K562 (cell line): ENCODE data around the gene PIK3R2. TPM values are rescaled to one million over a fixed set of nuclear protein-coding genes. Genes with fewer than 3 reads are reported as not detected.

Experiments used
- ESRRB ChIP-seq: fragments of 250-450 bp; sonication (Bioruptor Pico); IDR thresholded peaks from 2 replicates; pipeline ENCODE4 v1.5.0; 2020; ENCODE audit warnings: mild to moderate bottlenecking, moderate library complexity, borderline replicate concordance
- FOXK2 ChIP-seq, 2 experiments: fragments of 450-650 bp; IDR thresholded peaks in 1 of 2; conservative IDR thresholded peaks in 1 of 2; 2 replicates each; pipeline ENCODE4 v1.6.1; 2016; ENCODE audit warnings: low read depth in 2 of 2, mild to moderate bottlenecking in 1 of 2
- HDAC8 ChIP-seq: fragments of 450-650 bp; IDR thresholded peaks from 2 replicates; pipeline ENCODE4 v1.6.1; 2016; ENCODE audit warnings: mild to moderate bottlenecking, missing genetic modification characterization, moderate library complexity, missing compliant biosample characterization
- KLF1 ChIP-seq: fragments of 450-650 bp; IDR thresholded peaks from 2 replicates; pipeline ENCODE4 v1.6.1; 2016; ENCODE audit warnings: missing genetic modification characterization, missing compliant biosample characterization
- NR2C2 ChIP-seq, 2 experiments: fragments of 200-800 bp in 1 of 2; sonication (Bioruptor generic) in 1 of 2; sonication (generic) in 1 of 2; formaldehyde crosslinking in 1 of 2; IDR thresholded peaks; 2 replicates each; pipeline versions ENCODE4 v1.6.1 to v1.8.0; 2016 to 2022; ENCODE audit warnings: mild to moderate bottlenecking in 1 of 2, missing compliant biosample characterization in 1 of 2, missing genetic modification characterization in 1 of 2, missing genetic modification reagents in 1 of 2
- POLR2G ChIP-seq: fragments of 200-400 bp; formaldehyde crosslinking; IDR thresholded peaks from 2 replicates; pipeline ENCODE4 v1.6.1; 2017; ENCODE audit warnings: low read depth, mild to moderate bottlenecking, antibody characterized with exemption, low read length, moderate library complexity
- RFX5 ChIP-seq: IDR thresholded peaks from 2 replicates; pipeline ENCODE4 v1.6.1; 2011; ENCODE audit warnings: low read depth, mild to moderate bottlenecking, improper control_type of control experiment, low read length
- VEZF1 ChIP-seq: fragments of 200-800 bp; sonication (Bioruptor generic); IDR thresholded peaks from 2 replicates; pipeline ENCODE4 v1.6.1; 2017; ENCODE audit warnings: missing genetic modification characterization, missing compliant biosample characterization
- ZBTB5 ChIP-seq: fragments of 450-650 bp; IDR thresholded peaks from 2 replicates; pipeline ENCODE4 v1.6.1; 2017; ENCODE audit warnings: antibody characterized with exemption
- ZEB2 ChIP-seq: fragments of 450-650 bp; IDR thresholded peaks from 2 replicates; pipeline ENCODE4 v1.6.1; 2016
- ZNF133 ChIP-seq: fragments of 250-450 bp; sonication (Bioruptor Pico); IDR thresholded peaks from 2 replicates; pipeline ENCODE4 v1.4.0; 2020; ENCODE audit warnings: mild to moderate bottlenecking
- ZNF408 ChIP-seq: fragments of 250-450 bp; sonication (Bioruptor Pico); IDR thresholded peaks from 2 replicates; pipeline ENCODE4 v1.4.0; 2020; ENCODE audit warnings: low read depth, mild to moderate bottlenecking, moderate library complexity
- polyA plus RNA-seq, 8 experiments: library from polyadenylated mRNA; depleted of rRNA in 4 of 8; stranded (reverse) in 5 of 8; unstranded in 3 of 8; fragments of >200 nt; fragmentation: Nextera tagmentation in 2 of 8; fragmentation: Illumina TruSeq in 1 of 8; extraction: Ambion mirVana in 2 of 8; extraction: Trizol in 1 of 8; gene quantifications; 2 replicates each; pipeline versions ENCODE4 v1.2.1 to v1.2.3, GENCODE V29; 2011 to 2014; ENCODE audit warnings: inconsistent platforms in 1 of 8, missing spikeins in 1 of 8
- total RNA-seq, 7 experiments: library from RNA; depleted of rRNA in 6 of 7; stranded (reverse); fragments of >200 nt in 6 of 7; fragmentation: Illumina TruSeq in 2 of 7; extraction: Trizol in 2 of 7; gene quantifications; 2 replicates each; pipeline versions ENCODE4 v1.2.1 to v1.2.3, GENCODE V29; 2011 to 2021; ENCODE audit warnings: low replicate concordance in 1 of 7

The PIK3R2 gene
- total and polyA plus RNA-seq, 9 of the 15 experiments (the other 6 are each of a cell fraction or from before 2014, with no cell fraction given), result 0.39 to 37.9 (median 5.3) TPM

GRCh38 chr19:18156841-18157464 lies 4.0 kb downstream of the PIK3R2 start (continued):
- TF ChIP-seq ZNF133 (CRISPR knock-in tag), result no peak
- peak; percentile 93 for TF ChIP-seq VEZF1 (CRISPR knock-in tag)
- TF ChIP-seq NR2C2 (CRISPR knock-in tag; IDR thresholded peaks at IDR 0.05), result no peak
- TF ChIP-seq NR2C2 (tag; IDR thresholded peaks at IDR 0.05), result peak; percentile 58; the same call in 1 of the 2 replicates
- TF ChIP-seq ESRRB (CRISPR knock-in tag), result no peak
- peak; percentile 59; the same call in 1 of the 2 replicates for TF ChIP-seq KLF1 (tag)
- peak; percentile 68 for TF ChIP-seq POLR2G
- 0 out of 2 replicates have a peak, but pooled peaks have one; percentile 27 for TF ChIP-seq ZEB2
- no peak for TF ChIP-seq ZBTB5
- TF ChIP-seq HDAC8 (tag), result 0 out of 2 replicates have a peak, but pooled peaks have one; percentile 22
- peak in 1 of 2 experiments; percentile 54; a peak in 2 of 4 replicates for TF ChIP-seq FOXK2 (conservative IDR thresholded peaks at IDR 0.05 in 1 of 2, IDR thresholded peaks at IDR 0.05 in 1 of 2; ENCODE audit: low read depth in 2 of 2)
- peak; percentile 91 for TF ChIP-seq RFX5
- no peak for TF ChIP-seq ZNF408 (CRISPR knock-in tag)
